ENCODE results near the gene ACVRL1.

- TF ChIP-seq YY1 (IDR thresholded peaks at IDR 0.05) (no peak), CTCF (IDR thresholded peaks at IDR 0.05; ENCODE audit: low read depth, low read length, missing input control) (no peak), GABPA (IDR thresholded peaks at IDR 0.05 in 1 of 2, conservative IDR thresholded peaks at IDR 0.05 in 1 of 2) (no peak), RAD21 (IDR thresholded peaks at IDR 0.05) (no peak), RXRA (IDR thresholded peaks at IDR 0.05) (no peak), ATF3 (IDR thresholded peaks at IDR 0.05) (no peak), SP1 (IDR thresholded peaks at IDR 0.05) (no peak), TAF1 (conservative IDR thresholded peaks at IDR 0.05) (no peak)
Measured at GRCh38 chr12:51883295-51883694, 24.0 kb upstream of the ACVRL1 start.

Data from liver (tissue), 3 donors.